Stimulated activated naive CD8-positive, alpha-beta T cell treated with anti-CD3 and anti-CD28 coated beads, Interleukin-15, amount 100 ng/mL, for 72 hours (primary cell): ENCODE data around the gene CNN1.
"Not testable (repeated sequence)": the region's sequence is repeated elsewhere in the genome, so short reads cannot be mapped to it uniquely, and the experiment has no call there.

ENCODE experiments used
- ATAC-seq: fragments of 150-1000 bp; cut with Tn5 transposase; 2 replicates; pipeline ENCODE4 v1.10.0; 2021; ENCODE audit warnings: mild to moderate bottlenecking, moderate library complexity
- DNase-seq, 2 donors: peaks; one replicate each; pipeline ENCODE4 v3.0.0; 2021 to 2022
- H3K27ac Mint-ChIP-seq, 2 donors: one replicate each; pipeline ENCODE4 v1.8.0; 2022; ENCODE audit warnings: mild to moderate bottlenecking in 2 of 2, mixed read lengths in 2 of 2, moderate library complexity in 2 of 2
- H3K27me3 Mint-ChIP-seq: one replicate; pipeline ENCODE4 v1.8.0; 2022; ENCODE audit warnings: mixed read lengths
- H3K4me1 Mint-ChIP-seq: one replicate; pipeline ENCODE4 v1.8.0; 2022; ENCODE audit warnings: mild to moderate bottlenecking, mixed read lengths
- H3K4me3 Mint-ChIP-seq, 2 donors: one replicate each; pipeline ENCODE4 v1.8.0; 2022; ENCODE audit warnings: mild to moderate bottlenecking in 2 of 2, mixed read lengths in 2 of 2, moderate library complexity in 1 of 2
- H3K9me3 Mint-ChIP-seq, 2 donors: one replicate each; pipeline ENCODE4 v1.8.0; 2022; ENCODE audit warnings: mixed read lengths in 2 of 2

Gene CNN1

DNA sequence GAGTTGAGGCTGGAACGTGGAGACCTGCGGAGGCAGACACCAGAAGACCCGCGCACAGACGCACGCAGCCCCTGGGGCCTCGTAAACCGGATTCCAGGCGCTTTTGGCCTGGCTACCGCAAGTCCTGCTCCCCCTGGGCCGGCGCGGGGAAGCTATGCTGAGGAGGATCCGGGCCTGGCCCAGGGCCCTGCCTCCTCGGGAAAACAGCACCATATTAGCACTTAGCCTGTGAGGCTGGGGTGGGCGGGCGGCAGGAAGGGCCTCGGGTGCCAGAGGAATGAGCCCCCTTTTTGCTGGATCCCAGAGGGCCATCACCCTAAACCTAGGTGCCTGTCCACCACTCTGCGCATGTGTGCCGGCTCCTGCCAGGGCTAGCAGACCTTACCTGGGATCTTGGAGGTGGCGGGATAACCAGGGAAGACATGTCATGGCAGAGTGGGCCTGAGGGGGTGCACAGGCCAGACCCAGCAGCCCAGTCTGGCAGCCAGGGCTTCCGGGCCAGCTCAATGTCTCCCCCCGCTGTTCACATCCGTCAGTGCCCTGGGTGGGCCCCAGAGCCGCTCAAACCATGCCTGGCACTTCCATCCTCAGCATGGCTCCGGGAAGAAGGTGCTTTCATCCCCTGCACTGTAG is 13.1 kb downstream of the CNN1 start:
- DNase-seq (no peak), ATAC-seq (peak; percentile 39)
- no peak overlapping the region for H3K27ac Mint-ChIP-seq
- no peaks in the 10 kb centered on the region for H3K9me3 Mint-ChIP-seq
- peaks cover 22% of the 10 kb centered on the region for H3K4me1 Mint-ChIP-seq
- H3K4me3 Mint-ChIP-seq: no peak overlapping the region
- no peaks in the 10 kb centered on the region for H3K27me3 Mint-ChIP-seq

DNA sequence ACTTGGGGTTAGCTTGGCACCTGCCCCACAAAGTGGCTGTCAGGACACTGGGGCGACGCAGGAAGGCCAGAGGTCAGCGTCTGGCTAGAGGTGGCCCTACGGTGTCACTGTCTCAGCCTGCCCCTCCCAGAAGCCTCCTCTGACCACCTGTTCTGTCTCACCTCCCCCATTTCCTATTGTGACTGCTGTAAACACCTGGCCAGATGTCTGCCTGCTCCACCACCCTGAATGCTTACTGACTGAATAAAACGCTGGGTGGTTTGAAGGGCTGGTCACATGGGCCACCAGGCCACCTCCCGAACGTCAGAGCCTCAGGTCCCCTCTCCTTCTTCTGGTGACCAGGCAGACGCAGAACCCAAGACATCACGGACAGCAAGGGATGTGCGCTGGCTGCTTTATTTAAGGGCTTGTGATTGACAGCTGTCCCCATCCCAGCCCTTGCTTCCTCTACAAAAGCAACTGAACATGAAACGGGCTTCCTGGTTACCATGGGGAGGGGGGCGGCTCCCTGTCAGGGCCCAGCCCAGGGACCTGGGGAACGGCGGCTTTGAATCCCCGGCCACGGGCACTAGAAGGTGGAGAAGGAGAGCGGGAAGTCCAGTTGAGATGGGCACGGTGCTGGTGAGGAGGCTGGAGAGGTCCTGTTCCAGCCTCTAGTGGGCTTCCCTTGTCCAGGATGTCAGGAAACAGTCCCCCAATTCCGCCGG is 14.2 kb downstream of the CNN1 start:
- Mint-ChIP-seq H3K4me1 (peaks cover 31% of the 10 kb centered on the region), H3K4me3 (no peak overlapping the region)

GRCh38 chr19:11554160-11554559 is 15.5 kb downstream of the CNN1 start:
- ATAC-seq: no peak
- no peak overlapping the region for H3K4me3 Mint-ChIP-seq
- H3K4me1 Mint-ChIP-seq: peaks cover 42% of the 10 kb centered on the region
- no peaks in the 10 kb centered on the region for H3K9me3 Mint-ChIP-seq
- no peak for DNase-seq
- no peaks in the 10 kb centered on the region for H3K27me3 Mint-ChIP-seq
- no peak overlapping the region for H3K27ac Mint-ChIP-seq

More for the DNA sequence above, 14.2 kb downstream of the CNN1 start:
- DNase-seq (no peak), ATAC-seq (no peak)
- Mint-ChIP-seq H3K9me3 (no peaks in the 10 kb centered on the region), H3K27ac (peak overlapping the region in 1 of 2 donors; percentile 86), H3K27me3 (no peaks in the 10 kb centered on the region)

GRCh38 chr19:11555246-11555645 is 16.6 kb downstream of the CNN1 start:
- Mint-ChIP-seq H3K4me3 (no peak overlapping the region), H3K4me1 (peaks cover 48% of the 10 kb centered on the region)

DNA sequence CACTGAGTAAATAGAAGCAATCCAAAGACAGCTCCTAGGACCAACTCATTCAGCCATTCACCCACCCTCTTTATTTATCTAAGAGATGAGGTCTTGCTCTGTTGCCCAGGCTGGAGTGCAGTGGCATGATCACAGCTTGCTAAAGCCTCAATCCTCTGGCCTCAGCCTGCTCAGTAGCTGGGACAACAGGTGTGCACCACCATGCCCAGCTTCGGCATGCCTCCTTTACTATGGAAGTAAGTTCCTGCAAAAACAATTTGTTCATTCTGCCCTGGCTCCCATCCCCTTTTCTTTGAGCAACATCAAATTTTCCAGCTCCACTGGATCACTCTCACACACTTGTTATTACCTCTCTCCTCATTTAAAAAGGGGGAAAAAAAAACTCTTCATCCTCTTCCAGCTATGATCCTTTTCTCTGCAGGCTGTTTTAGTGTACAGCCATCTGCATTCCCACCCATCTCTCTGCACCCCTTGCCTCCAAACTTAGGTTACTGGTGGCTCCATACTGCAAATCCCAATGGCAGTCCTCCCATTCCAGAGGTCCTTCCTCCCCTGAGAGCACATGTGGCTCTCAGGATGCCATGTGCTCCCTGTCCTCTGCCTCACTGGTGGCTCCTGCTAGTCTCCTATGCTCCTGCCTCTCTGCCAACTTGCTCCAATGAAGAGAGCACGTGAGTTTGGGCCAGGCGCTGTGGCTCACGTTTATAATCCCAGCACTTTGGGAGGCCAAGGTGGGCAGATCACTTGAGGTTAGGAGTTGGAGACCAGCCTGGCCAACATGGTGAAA is 18.2 kb downstream of the CNN1 start:
- Mint-ChIP-seq H3K27ac (peak overlapping the region in 1 of 2 donors; percentile 56), H3K4me1 (peaks cover 56% of the 10 kb centered on the region), H3K27me3 (no peaks in the 10 kb centered on the region), H3K9me3 (no peaks in the 10 kb centered on the region), H3K4me3 (peak overlapping the region; percentile 20 to 46)
- DNase-seq (no peak), ATAC-seq (no peak)

More at GRCh38 chr19:11555246-11555645, 16.6 kb downstream of the CNN1 start:
- DNase-seq (no peak), ATAC-seq (no peak)
- peak overlapping the region; percentile 27 to 65 for H3K27ac Mint-ChIP-seq
- H3K9me3 Mint-ChIP-seq: no peaks in the 10 kb centered on the region
- no peaks in the 10 kb centered on the region for H3K27me3 Mint-ChIP-seq

GRCh38 chr19:11558881-11559828 is 20.5 kb downstream of the CNN1 start, which contains the start of gene ELOF1:
Gene ELOF1 (minus strand): TSS chr19:11559230. CDS start chr19:11554347, 4,883 bp downstream.
- Mint-ChIP-seq H3K9me3 (no peaks in the 10 kb centered on the region), H3K27me3 (no peaks in the 10 kb centered on the region), H3K4me3 (peak within 1 kb of the TSS; percentile 95 to 96), H3K27ac (peak within 1 kb of the TSS; percentile 95), H3K4me1 (peaks cover 58% of the 10 kb centered on the region)
- peak; percentile 94 to 97 for DNase-seq
- ATAC-seq: peak; percentile 96

DNA sequence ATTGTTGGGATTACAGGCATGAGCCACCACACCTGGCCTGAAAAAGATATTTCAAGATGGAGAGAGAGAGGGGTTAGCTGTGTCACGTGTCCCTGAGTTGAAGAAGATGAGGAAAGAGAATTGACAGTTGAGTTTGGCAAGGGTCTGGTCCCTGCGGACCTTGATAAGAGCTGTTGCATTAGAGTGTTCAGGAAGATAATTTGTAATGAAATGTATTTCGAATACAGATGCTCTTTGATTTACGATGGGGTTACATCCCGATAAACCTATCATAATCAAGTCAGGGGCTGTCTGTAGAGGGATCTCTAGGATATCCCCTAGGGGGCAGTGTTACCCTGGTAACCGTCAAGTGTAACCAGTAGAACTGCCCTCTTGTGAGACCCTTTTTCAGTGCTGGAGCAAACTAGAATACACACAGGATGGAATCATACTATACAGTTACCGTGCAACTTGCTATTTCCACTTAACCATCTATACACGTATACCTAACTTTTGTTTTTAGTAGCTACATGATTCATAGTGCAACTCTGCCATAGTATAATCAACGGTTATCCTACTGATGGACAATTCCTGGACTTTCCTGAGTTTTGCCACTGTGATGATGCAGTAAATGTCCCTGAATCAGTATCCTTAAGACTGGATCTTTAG is 21.9 kb downstream of the CNN1 start:
- Mint-ChIP-seq H3K9me3 (no peaks in the 10 kb centered on the region), H3K4me1 (peaks cover 51% of the 10 kb centered on the region), H3K27me3 (no peaks in the 10 kb centered on the region), H3K4me3 (peak overlapping the region; percentile 95 to 96), H3K27ac (peak overlapping the region; percentile 59 to 69)
- DNase-seq: peak; percentile 72 to 80
- ATAC-seq: peak; percentile 83

GRCh38 chr19:11563532-11563931 is 24.9 kb downstream of the CNN1 start:
- DNase-seq: no peak
- no peak for ATAC-seq
- Mint-ChIP-seq H3K27me3 (no peaks in the 10 kb centered on the region), H3K4me1 (peaks cover 38% of the 10 kb centered on the region), H3K27ac (no peak overlapping the region), H3K9me3 (no peaks in the 10 kb centered on the region), H3K4me3 (no peak overlapping the region)

DNA sequence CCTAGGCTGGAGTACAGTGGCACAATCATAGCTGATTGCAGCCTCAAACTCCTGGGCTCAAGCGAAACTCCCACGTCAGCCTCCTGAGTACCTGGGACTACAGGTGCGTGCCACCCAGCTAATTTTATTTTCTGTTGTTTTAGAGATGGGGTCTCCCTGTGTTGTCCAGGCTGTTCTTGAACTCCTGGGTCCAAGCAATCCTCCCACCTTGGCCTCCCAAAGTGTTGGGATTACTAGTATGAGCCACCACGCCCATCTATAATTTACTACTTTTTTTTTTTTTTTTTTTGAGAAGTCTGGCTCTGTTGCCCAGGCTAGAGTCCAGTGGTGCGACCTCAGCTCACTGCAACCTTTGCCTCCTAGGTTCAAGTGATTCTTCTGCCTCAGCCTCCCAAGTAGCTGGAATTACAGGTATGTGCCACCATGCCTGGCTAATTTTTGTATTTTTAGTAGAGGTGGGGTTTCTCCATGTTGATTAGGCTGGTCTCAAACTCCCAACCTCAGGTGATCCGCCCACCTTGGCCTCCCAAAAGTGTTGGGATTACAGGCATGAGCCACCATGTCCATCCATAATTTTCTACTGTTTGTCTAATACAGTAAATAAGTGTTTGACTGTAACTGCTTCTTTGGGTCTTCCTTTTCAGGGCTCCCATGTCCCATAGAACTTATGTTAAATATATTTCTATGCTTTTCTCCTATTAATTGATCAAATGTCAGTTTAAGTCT is 25.6 kb downstream of the CNN1 start:
- H3K4me1 Mint-ChIP-seq: peaks cover 34% of the 10 kb centered on the region
- not testable (repeated sequence) for H3K27ac Mint-ChIP-seq, H3K27me3 Mint-ChIP-seq, ATAC-seq, H3K4me3 Mint-ChIP-seq, H3K9me3 Mint-ChIP-seq, DNase-seq

DNA sequence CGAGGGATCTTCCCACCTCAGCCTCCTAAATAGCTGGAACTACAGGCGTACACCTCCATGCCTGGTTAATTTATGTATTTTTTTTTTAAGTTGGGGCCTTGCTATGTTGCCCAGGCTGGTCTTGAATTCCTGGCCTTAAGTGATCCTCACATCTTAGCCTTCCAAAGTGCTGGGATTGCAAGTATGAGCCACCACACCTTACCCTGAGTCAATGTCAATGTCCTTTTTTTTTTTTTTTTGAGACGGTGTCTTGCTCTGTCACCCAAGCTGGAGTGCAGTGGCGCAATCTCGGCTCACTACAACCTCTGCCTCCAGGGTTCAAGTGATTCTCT is 27.0 kb downstream of the CNN1 start:
- peaks cover 25% of the 10 kb centered on the region for H3K4me1 Mint-ChIP-seq
- not testable (repeated sequence) for ATAC-seq, H3K9me3 Mint-ChIP-seq, H3K27me3 Mint-ChIP-seq, DNase-seq, H3K4me3 Mint-ChIP-seq
- H3K27ac Mint-ChIP-seq: peak overlapping the region in 1 of 2 donors; percentile 48

GRCh38 chr19:11566164-11566563 is 27.5 kb downstream of the CNN1 start:
- Mint-ChIP-seq H3K9me3 (no peaks in the 10 kb centered on the region), H3K4me3 (no peak overlapping the region), H3K4me1 (peaks cover 25% of the 10 kb centered on the region), H3K27ac (no peak overlapping the region), H3K27me3 (no peaks in the 10 kb centered on the region)
- ATAC-seq: no peak
- DNase-seq: no peak

DNA sequence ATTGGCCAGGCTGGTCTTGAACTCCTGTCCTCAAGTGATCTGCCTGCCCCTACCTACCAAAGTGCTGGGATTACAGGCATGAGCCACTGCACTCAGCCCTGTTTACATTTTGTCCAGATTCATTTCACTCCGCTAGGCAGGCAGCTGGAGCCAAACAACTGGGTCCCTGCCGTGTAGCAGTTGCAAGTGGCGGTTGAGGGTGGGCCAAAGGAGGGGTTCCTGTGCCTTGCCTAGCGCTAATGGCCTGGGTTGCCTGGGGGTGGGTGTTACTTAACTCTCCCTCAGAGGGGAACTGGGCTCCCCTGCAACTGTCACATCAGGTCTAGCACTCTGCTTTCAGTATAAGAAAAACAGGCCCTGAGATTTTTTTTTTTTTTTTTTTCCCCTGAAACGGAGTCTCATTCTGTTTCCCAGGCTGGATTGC is 31.4 kb downstream of the CNN1 start:
- DNase-seq (no peak), ATAC-seq (no peak)
- H3K9me3 Mint-ChIP-seq: no peaks in the 10 kb centered on the region
- no peak overlapping the region for H3K27ac Mint-ChIP-seq
- peaks cover 23% of the 10 kb centered on the region for H3K4me1 Mint-ChIP-seq
- H3K4me3 Mint-ChIP-seq: no peak overlapping the region
- H3K27me3 Mint-ChIP-seq: no peaks in the 10 kb centered on the region

GRCh38 chr19:11573354-11573753 is 34.7 kb downstream of the CNN1 start:
- H3K4me3 Mint-ChIP-seq, H3K27me3 Mint-ChIP-seq, ATAC-seq, DNase-seq, H3K27ac Mint-ChIP-seq, H3K9me3 Mint-ChIP-seq: not testable (repeated sequence)
- peaks cover 37% of the 10 kb centered on the region for H3K4me1 Mint-ChIP-seq

GRCh38 chr19:11573763-11574162 is 35.1 kb downstream of the CNN1 start:
- H3K27me3 Mint-ChIP-seq, DNase-seq, H3K4me3 Mint-ChIP-seq, H3K27ac Mint-ChIP-seq, H3K9me3 Mint-ChIP-seq, ATAC-seq: not testable (repeated sequence)
- peaks cover 38% of the 10 kb centered on the region for H3K4me1 Mint-ChIP-seq
